ENCODE results near the gene HTATIP2.

The HTATIP2 gene

GRCh38 chr11:20363500-20364340 lies at the start of gene HTATIP2:
Gene HTATIP2 (plus strand): TSS chr11:20363714. CDS start chr11:20364238, 524 bp downstream.
- peak; percentile 57 for DNase-seq (ENCODE audit: low read depth)

DNA sequence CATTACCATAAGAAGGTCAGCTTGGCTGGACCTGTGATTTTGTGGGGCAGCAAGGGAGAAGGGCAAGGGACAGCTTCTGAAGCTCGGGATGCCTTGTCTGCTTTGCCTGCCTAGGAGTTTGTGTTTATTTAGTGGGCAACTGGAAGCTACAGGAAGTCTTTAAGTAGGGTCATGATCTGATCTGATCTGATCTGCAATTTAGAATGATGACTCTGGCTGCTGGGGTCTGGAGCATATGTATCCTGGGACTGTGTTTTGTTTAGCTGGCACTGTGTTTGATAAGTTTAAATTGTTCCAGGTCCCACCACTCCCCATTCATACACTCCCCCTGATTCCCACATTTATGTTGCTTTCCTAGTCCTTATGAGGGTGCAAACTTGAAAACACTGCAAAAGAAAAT lies 47.7 kb upstream of the HTATIP2 start:
- DNase-seq (ENCODE audit: low read depth) = no peak
- no peak overlapping the region for H3K4me3 ChIP-seq (ENCODE audit: low read depth, low read length)
- TF ChIP-seq MYC (IDR thresholded peaks at IDR 0.05; ENCODE audit: low read depth, low read length) = no peak
- TF ChIP-seq CTCF (IDR thresholded peaks at IDR 0.05; ENCODE audit: low read depth, low read length) = no peak
- TF ChIP-seq, protein P1, sequence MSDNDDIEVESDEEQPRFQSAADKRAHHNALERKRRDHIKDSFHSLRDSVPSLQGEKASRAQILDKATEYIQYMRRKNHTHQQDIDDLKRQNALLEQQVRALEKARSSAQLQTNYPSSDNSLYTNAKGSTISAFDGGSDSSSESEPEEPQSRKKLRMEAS (IDR thresholded peaks at IDR 0.05; ENCODE audit: low read depth, low read length) = no peak
- TF ChIP-seq POLR2A (IDR thresholded peaks at IDR 0.05; ENCODE audit: extremely low read depth, insufficient read length) = no peak

More at GRCh38 chr11:20363500-20364340, at the start of gene HTATIP2:
- TF ChIP-seq POLR2A (IDR thresholded peaks at IDR 0.05; ENCODE audit: extremely low read depth, insufficient read length) (no peak), MYC (IDR thresholded peaks at IDR 0.05; ENCODE audit: low read depth, low read length) (no peak), CTCF (IDR thresholded peaks at IDR 0.05; ENCODE audit: low read depth, low read length) (no peak)
- TF ChIP-seq, protein P1 (IDR thresholded peaks at IDR 0.05; ENCODE audit: low read depth, low read length) = no peak
- peak within 1 kb of the TSS; percentile 50 for H3K4me3 ChIP-seq (ENCODE audit: low read depth, low read length)

DNA sequence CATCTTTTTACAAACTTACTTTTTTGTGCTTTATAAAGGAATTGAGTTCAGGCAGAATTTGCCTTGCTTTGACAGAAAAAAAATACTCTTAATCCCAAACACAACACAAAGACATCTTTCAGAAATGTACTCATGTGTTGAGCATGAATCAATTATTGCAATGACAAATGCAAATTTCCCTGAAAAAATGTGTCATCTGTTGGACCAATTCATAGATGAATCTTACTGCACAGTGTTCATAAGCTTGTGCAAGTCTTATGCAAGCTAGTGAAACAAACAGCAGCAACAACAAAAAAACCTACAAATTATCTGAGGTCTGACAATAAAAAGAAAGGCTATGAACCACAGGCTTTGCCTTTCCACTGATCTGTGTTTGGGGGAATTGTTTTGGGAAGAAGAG lies 42.3 kb upstream of the HTATIP2 start:
- TF ChIP-seq CTCF (IDR thresholded peaks at IDR 0.05; ENCODE audit: low read depth, low read length) (no peak), MYC (IDR thresholded peaks at IDR 0.05; ENCODE audit: low read depth, low read length) (no peak), POLR2A (IDR thresholded peaks at IDR 0.05; ENCODE audit: extremely low read depth, insufficient read length) (no peak)
- TF ChIP-seq, protein P1 (IDR thresholded peaks at IDR 0.05; ENCODE audit: low read depth, low read length) = no peak
- H3K4me3 ChIP-seq (ENCODE audit: low read depth, low read length) = no peak overlapping the region
- no peak for DNase-seq (ENCODE audit: low read depth)

DNA sequence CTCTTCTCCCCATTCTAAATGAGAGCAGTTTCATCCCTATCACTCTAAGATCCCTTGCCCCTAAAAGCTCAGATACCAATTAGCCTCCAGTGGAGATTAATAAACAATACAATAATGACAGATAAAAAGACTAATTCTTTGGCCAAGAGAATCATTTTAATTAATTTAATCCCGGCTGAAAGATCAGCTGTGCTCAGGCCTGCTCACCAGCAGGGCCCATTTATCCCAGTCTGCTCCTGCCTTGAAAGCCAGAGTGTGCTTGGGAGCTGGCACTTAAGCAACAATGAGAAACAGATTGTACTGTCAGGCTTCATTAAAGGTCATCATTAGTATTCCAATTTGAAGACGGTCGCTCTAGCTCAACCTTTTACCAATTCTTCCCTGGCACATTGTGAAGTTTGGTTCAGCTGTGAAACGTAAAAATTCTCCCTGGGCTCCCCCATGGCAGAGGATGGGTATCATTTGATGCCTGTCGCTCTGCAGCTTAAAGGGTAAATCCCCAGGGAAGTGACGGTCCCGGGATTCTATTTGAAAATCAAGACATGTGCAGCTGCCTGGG lies 36.1 kb upstream of the HTATIP2 start:
- H3K4me3 ChIP-seq (ENCODE audit: low read depth, low read length) = no peak overlapping the region
- TF ChIP-seq POLR2A (IDR thresholded peaks at IDR 0.05; ENCODE audit: extremely low read depth, insufficient read length) (no peak), MYC (IDR thresholded peaks at IDR 0.05; ENCODE audit: low read depth, low read length) (no peak), CTCF (IDR thresholded peaks at IDR 0.05; ENCODE audit: low read depth, low read length) (no peak)
- TF ChIP-seq, protein P1 (IDR thresholded peaks at IDR 0.05; ENCODE audit: low read depth, low read length) = no peak
- DNase-seq (ENCODE audit: low read depth) = no peak

DNA sequence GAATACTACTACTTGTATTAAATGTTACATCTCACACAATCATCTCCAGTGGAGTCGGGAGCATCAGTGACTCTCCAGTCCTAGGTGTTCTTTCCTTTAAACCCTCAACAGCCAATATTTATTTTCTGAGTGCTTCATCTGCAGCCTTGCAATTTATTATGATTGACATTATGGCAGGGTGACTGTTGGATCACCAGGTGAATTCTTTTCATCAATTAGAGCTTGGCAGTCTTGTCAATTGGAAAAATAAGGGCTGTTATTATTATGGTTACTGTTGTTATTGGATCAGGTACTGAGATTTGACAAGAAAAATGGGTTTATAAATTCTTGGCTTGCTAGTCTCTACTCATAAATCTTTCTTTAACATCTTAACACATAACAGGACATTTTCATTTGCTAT lies 27.5 kb upstream of the HTATIP2 start:
- DNase-seq (ENCODE audit: low read depth) = no peak
- H3K4me3 ChIP-seq (ENCODE audit: low read depth, low read length) = no peak overlapping the region
- TF ChIP-seq MYC (IDR thresholded peaks at IDR 0.05; ENCODE audit: low read depth, low read length) (no peak), CTCF (IDR thresholded peaks at IDR 0.05; ENCODE audit: low read depth, low read length) (no peak), POLR2A (IDR thresholded peaks at IDR 0.05; ENCODE audit: extremely low read depth, insufficient read length) (no peak)
- TF ChIP-seq, protein P1 (IDR thresholded peaks at IDR 0.05; ENCODE audit: low read depth, low read length) = no peak
